ENCODE results near the gene MVK. TPM values are rescaled to one million over a fixed set of nuclear protein-coding genes. Genes with fewer than 3 reads are reported as not detected.

Gene MVK
- total RNA-seq, 6 experiments from 2014 or later, result 14.2 to 60.0 (median 37.6) TPM

GRCh38 chr12:109572506-109572845 is 1.1 kb upstream of the MVK start:
- H3K4me1 ChIP-seq, result peaks cover 0 to 52% (median 24%) of the 10 kb centered on the region in 4 donors
- no peak for DNase-seq
- H3K27me3 ChIP-seq, result no peaks in the 10 kb centered on the region
- H3K36me3 ChIP-seq, result peaks cover 0 to 34% (median 2%) of the 10 kb centered on the region in 4 donors
- TF ChIP-seq, protein P1, sequence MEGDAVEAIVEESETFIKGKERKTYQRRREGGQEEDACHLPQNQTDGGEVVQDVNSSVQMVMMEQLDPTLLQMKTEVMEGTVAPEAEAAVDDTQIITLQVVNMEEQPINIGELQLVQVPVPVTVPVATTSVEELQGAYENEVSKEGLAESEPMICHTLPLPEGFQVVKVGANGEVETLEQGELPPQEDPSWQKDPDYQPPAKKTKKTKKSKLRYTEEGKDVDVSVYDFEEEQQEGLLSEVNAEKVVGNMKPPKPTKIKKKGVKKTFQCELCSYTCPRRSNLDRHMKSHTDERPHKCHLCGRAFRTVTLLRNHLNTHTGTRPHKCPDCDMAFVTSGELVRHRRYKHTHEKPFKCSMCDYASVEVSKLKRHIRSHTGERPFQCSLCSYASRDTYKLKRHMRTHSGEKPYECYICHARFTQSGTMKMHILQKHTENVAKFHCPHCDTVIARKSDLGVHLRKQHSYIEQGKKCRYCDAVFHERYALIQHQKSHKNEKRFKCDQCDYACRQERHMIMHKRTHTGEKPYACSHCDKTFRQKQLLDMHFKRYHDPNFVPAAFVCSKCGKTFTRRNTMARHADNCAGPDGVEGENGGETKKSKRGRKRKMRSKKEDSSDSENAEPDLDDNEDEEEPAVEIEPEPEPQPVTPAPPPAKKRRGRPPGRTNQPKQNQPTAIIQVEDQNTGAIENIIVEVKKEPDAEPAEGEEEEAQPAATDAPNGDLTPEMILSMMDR (IDR thresholded peaks at IDR 0.05), result no peak
- no peak for TF ChIP-seq POLR2A (IDR thresholded peaks at IDR 0.05)
- ATAC-seq, result no peak
- H3K27ac ChIP-seq, result peak overlapping the region; percentile 86 to 96 (median 93)
- H3K9me3 ChIP-seq, result no peaks in the 10 kb centered on the region
- WGBS (ENCODE audit: insufficient coverage, low coverage, low lambda C conversion rate, missing lambda C conversion rate), result 20% methylated on average over 3 of the region's 3 CpGs
- peak overlapping the region; percentile 66 to 77 (median 68) for H3K4me3 ChIP-seq
- intact Hi-C loops (cut with DNase I), result no loop called here

GRCh38 chr12:109573914-109574244 is 285 bp downstream of the MVK start:
- intact Hi-C loops (cut with DNase I), result no loop called here
- H3K27me3 ChIP-seq, result no peaks in the 10 kb centered on the region
- peaks cover 0 to 26% (median 2%) of the 10 kb centered on the region in 4 donors for H3K36me3 ChIP-seq
- TF ChIP-seq, protein P1 (IDR thresholded peaks at IDR 0.05), result no peak
- TF ChIP-seq POLR2A (IDR thresholded peaks at IDR 0.05), result no peak
- no peaks in the 10 kb centered on the region for H3K9me3 ChIP-seq
- under 1% methylated on average over 11 of the region's 13 CpGs for WGBS (ENCODE audit: insufficient coverage, low coverage, low lambda C conversion rate, missing lambda C conversion rate)
- ATAC-seq (no peak), DNase-seq (no peak)
- peak overlapping the region; percentile 59 to 96 (median 64) for H3K27ac ChIP-seq
- peaks cover 0 to 54% (median 27%) of the 10 kb centered on the region in 4 donors for H3K4me1 ChIP-seq
- H3K4me3 ChIP-seq, result peak overlapping the region; percentile 66 to 77 (median 75)

DNA sequence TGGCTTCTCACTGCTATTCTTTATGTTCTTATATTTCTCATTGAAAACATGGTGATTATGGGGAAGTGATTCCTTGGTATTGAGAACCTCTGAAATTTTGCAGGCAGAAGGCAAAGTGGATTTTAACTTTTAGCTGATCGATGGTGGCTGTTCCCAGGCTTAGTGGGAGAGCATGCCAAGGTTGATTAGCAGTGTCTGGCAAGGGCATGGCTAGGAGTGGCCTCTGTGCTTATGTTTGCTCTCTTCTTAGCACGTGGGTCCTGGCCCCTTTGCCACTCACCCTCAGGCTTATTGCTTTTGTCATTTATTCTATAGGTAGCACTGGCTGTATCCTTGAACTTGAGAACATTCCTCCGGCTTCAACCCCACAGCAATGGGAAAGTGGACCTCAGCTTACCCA is 2.1 kb downstream of the MVK start:
- 61% methylated on average over 3 of the region's 3 CpGs for WGBS (ENCODE audit: insufficient coverage, low coverage, low lambda C conversion rate, missing lambda C conversion rate)
- DNase-seq, result peak; percentile 53 to 85 (median 80)
- Histone ChIP-seq H3K4me1 (peaks cover 0 to 72% (median 36%) of the 10 kb centered on the region in 4 donors), H3K27ac (peak overlapping the region; percentile 26 to 96 (median 66)), H3K36me3 (peaks cover 0 to 31% (median 2%) of the 10 kb centered on the region in 4 donors), H3K27me3 (no peaks in the 10 kb centered on the region), H3K9me3 (no peaks in the 10 kb centered on the region), H3K4me3 (peak overlapping the region in 2 of 3 donors; percentile 17 to 77)
- TF ChIP-seq, protein P1 (IDR thresholded peaks at IDR 0.05), result no peak
- no peak for TF ChIP-seq POLR2A (IDR thresholded peaks at IDR 0.05)
- intact Hi-C loops (cut with DNase I), result no loop called here
- peak; percentile 25 to 54 (median 42) for ATAC-seq

DNA sequence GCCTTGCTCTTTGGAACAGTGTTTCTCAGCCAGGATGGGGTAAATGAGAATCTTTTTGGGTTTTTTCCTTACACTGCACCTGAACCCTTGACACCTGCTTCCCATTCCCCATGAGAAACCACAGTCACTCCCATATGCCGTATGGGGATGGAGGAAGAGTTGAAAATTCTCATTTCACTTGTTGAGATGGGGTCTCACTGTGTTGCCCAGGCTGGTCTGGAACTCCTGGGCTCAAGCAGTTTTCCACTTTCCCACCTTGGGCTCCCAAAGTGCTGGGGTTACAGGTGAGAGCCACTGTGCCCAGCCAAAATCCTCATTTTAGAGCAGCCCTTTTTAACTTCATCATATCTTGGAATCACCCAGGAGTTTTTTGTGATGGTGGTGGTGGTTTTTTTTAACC is 3.7 kb downstream of the MVK start:
- 71% methylated on average over 1 of the region's 1 CpG for WGBS (ENCODE audit: insufficient coverage, low coverage, low lambda C conversion rate, missing lambda C conversion rate)
- DNase-seq (no peak), ATAC-seq (no peak)
- H3K36me3 ChIP-seq, result peaks cover 0 to 31% (median 5%) of the 10 kb centered on the region in 4 donors
- TF ChIP-seq, protein P1 (IDR thresholded peaks at IDR 0.05), result no peak
- TF ChIP-seq POLR2A (IDR thresholded peaks at IDR 0.05), result no peak
- no peaks in the 10 kb centered on the region for H3K27me3 ChIP-seq
- H3K4me1 ChIP-seq, result peaks cover 0 to 77% (median 38%) of the 10 kb centered on the region in 4 donors
- intact Hi-C loops (cut with DNase I), result no loop called here
- H3K9me3 ChIP-seq, result no peaks in the 10 kb centered on the region
- H3K27ac ChIP-seq, result peak overlapping the region in 1 of 3 donors; percentile 96
- no peak overlapping the region for H3K4me3 ChIP-seq

Data from right lobe of liver (tissue), 6 donors.